IMR-90 (cell line): Measurements from ENCODE around the gene PDZD11.

Experiments used
- BHLHE40 ChIP-seq: fragments of 150-350 bp; IDR thresholded peaks from 2 replicates; pipeline ENCODE4 v1.6.1; 2016; ENCODE audit warnings: mild to moderate bottlenecking, low read depth, low read length
- MAFK ChIP-seq: IDR thresholded peaks from 2 replicates; pipeline ENCODE4 v1.6.1; 2012; ENCODE audit warnings: low read depth, low read length, improper control_type of control experiment
- MAZ ChIP-seq: IDR thresholded peaks from 2 replicates; pipeline ENCODE4 v1.6.1; 2012; ENCODE audit warnings: low read depth, mild to moderate bottlenecking, low read length, improper control_type of control experiment, moderate library complexity, borderline replicate concordance
- MXI1 ChIP-seq: IDR thresholded peaks from 2 replicates; pipeline ENCODE4 v1.6.1; 2012; ENCODE audit warnings: low read depth, mild to moderate bottlenecking, low read length, moderate library complexity, borderline replicate concordance
- POLR2A ChIP-seq: IDR thresholded peaks from 2 replicates; pipeline ENCODE4 v1.6.1; 2012; ENCODE audit warnings: mild to moderate bottlenecking, low read depth, low read length
- RAD21 ChIP-seq: IDR thresholded peaks from 2 replicates; pipeline ENCODE4 v1.6.1; 2012; ENCODE audit warnings: low read length, improper control_type of control experiment
- RCOR1 ChIP-seq: IDR thresholded peaks from 2 replicates; pipeline ENCODE4 v1.6.1; 2012; ENCODE audit warnings: mild to moderate bottlenecking, low read length, improper control_type of control experiment; ENCODE audit not compliant: insufficient replicate concordance
- RFX5 ChIP-seq: IDR thresholded peaks from 2 replicates; pipeline ENCODE4 v1.8.0; 2012; ENCODE audit warnings: low read depth, mild to moderate bottlenecking, low read length, moderate library complexity
- SMC3 ChIP-seq: fragments of 150-350 bp; IDR thresholded peaks from 2 replicates; pipeline ENCODE4 v1.6.1; 2016; ENCODE audit warnings: low read depth, mild to moderate bottlenecking, antibody characterized with exemption, low read length, moderate library complexity
- TF ChIP-seq, protein P1 (sequence below): conservative IDR thresholded peaks from 2 replicates; pipeline ENCODE4 v1.5.1; 2012; ENCODE audit warnings: mild to moderate bottlenecking, low read depth, low read length, improper control_type of control experiment

DNA sequence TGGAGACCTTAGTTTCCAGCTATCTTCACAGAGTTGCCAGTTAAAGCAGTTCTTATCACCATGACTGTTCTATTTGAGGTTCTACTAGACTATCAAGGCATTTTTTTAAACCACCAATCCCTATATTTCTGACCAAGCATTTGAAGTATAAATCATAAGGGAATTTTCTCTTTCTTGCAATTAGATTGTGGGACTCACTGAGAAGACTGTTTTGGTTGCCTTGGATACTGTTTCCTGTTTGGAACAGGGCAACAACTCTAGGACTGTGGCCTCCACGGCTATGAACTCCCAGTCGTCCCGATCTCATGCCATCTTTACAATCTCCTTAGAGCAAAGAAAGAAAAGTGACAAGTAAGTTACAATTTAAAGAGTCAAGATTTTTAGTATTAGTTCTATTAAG is 12.0 kb upstream of the PDZD11 start:
- TF ChIP-seq, protein P1, sequence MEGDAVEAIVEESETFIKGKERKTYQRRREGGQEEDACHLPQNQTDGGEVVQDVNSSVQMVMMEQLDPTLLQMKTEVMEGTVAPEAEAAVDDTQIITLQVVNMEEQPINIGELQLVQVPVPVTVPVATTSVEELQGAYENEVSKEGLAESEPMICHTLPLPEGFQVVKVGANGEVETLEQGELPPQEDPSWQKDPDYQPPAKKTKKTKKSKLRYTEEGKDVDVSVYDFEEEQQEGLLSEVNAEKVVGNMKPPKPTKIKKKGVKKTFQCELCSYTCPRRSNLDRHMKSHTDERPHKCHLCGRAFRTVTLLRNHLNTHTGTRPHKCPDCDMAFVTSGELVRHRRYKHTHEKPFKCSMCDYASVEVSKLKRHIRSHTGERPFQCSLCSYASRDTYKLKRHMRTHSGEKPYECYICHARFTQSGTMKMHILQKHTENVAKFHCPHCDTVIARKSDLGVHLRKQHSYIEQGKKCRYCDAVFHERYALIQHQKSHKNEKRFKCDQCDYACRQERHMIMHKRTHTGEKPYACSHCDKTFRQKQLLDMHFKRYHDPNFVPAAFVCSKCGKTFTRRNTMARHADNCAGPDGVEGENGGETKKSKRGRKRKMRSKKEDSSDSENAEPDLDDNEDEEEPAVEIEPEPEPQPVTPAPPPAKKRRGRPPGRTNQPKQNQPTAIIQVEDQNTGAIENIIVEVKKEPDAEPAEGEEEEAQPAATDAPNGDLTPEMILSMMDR: no peak
- no peak for TF ChIP-seq MAFK
- no peak for TF ChIP-seq MXI1
- no peak for TF ChIP-seq BHLHE40
- no peak for TF ChIP-seq POLR2A
- TF ChIP-seq SMC3: no peak
- TF ChIP-seq RCOR1: no peak
- TF ChIP-seq RAD21: no peak
- no peak for TF ChIP-seq MAZ
- no peak for TF ChIP-seq RFX5
